ENCODE data around the gene YAF2. TPM values are rescaled to one million over a fixed set of nuclear protein-coding genes. Genes with fewer than 3 reads are reported as not detected.

The YAF2 gene
- total RNA-seq, 2 donors from 2014 or later, result 53.4 to 60.8 TPM

DNA sequence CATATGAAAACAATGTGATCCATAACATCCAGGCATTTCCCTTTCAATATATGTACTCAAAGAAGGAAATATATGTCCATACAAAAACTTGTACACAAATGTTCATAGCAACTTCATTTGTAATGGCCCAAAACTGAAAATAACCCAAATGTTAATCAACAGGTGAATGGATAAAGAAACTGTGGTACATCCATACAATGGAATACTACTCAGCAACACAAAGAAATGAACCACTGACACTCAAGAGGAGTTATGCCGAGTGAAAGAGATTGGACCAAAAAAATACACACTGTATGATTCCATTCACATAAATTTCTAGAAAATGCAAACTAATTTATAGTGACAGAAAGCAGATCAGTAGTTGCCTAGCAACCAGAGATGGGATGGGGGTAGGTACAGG is 63.1 kb downstream of the YAF2 start:
- H3K36me3 Mint-ChIP-seq, result peaks cover 14% of the 10 kb centered on the region
- H3K27me3 Mint-ChIP-seq, result no peaks in the 10 kb centered on the region
- DNase-seq (ENCODE audit: low spot score), result no peak
- no peaks in the 10 kb centered on the region for H3K9me3 Mint-ChIP-seq
- no peak overlapping the region for H3K27ac Mint-ChIP-seq
- H3K4me1 Mint-ChIP-seq (ENCODE audit: low read depth in 2 of 2), result peaks cover 15 to 25% of the 10 kb centered on the region in 2 donors
- no peak overlapping the region for H3K4me3 Mint-ChIP-seq
- no peak for ATAC-seq

DNA sequence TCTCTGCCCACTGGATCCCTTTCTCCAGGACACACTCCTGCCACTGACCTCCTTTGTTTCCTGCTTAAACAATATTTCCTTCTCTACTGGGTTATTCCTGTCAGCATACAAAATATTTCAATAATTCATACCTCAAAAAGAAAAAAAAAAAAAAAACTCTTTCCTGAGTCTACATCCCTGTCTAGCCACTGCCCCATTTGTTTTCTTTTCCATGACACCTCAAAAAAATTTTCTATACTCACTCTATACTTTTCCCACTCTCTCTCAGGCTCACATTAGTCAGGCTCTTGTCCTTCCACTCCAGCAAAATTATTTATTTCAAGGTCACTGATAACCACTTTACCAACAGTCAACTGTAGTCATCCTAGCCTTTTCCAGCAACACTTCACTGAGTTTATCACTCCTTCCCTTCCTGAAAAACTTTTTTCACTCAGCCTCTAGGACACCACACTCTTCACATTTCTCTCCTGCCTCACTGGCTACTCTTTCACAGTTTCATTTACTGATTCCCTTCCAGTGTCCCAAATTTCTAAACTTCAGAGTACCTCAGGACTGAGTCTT is 64.0 kb downstream of the YAF2 start:
- Mint-ChIP-seq H3K4me1 (ENCODE audit: low read depth in 2 of 2) (peaks cover 17 to 26% of the 10 kb centered on the region in 2 donors), H3K27ac (no peak overlapping the region), H3K27me3 (no peaks in the 10 kb centered on the region), H3K4me3 (no peak overlapping the region), H3K36me3 (peaks cover 16% of the 10 kb centered on the region), H3K9me3 (no peaks in the 10 kb centered on the region)
- no peak for ATAC-seq
- DNase-seq (ENCODE audit: low spot score), result no peak

- no peak overlapping the region for H3K4me3 Mint-ChIP-seq
- peaks cover 20 to 29% of the 10 kb centered on the region in 2 donors for H3K4me1 Mint-ChIP-seq (ENCODE audit: low read depth in 2 of 2)
- H3K27me3 Mint-ChIP-seq, result no peaks in the 10 kb centered on the region
- ATAC-seq (no peak), DNase-seq (ENCODE audit: low spot score) (no peak)
- no peaks in the 10 kb centered on the region for H3K9me3 Mint-ChIP-seq
- peaks cover 19% of the 10 kb centered on the region for H3K36me3 Mint-ChIP-seq
- no peak overlapping the region for H3K27ac Mint-ChIP-seq
These were observed 65.4 kb downstream of the YAF2 start for GRCh38 chr12:42172441-42173210.

DNA sequence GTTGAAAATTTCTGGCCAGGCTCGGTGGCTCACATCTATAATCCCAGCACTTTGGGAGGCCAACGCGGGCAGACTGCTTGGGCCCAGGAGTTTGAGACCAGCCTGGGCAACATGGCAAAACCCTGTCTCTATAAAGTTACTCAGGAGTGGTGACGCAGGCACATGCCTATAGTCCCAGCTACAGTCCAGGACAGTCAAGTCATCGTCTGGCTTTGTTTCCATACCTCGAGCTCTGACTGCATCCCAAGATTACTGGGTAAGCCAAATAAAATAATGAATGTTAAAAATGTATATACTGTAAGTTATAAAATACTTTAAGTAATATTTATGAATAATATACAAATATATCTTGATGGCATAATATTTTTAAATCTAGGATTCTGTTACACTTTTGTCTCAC is 70.3 kb downstream of the YAF2 start:
- Mint-ChIP-seq H3K4me1 (ENCODE audit: low read depth in 2 of 2) (peaks cover 11 to 12% of the 10 kb centered on the region in 2 donors), H3K4me3 (no peak overlapping the region), H3K9me3 (no peaks in the 10 kb centered on the region), H3K36me3 (peaks cover 5% of the 10 kb centered on the region), H3K27ac (no peak overlapping the region), H3K27me3 (no peaks in the 10 kb centered on the region)
- DNase-seq (ENCODE audit: low spot score), result no peak
- no peak for ATAC-seq

- peaks cover 16 to 18% of the 10 kb centered on the region in 2 donors for H3K4me1 Mint-ChIP-seq (ENCODE audit: low read depth in 2 of 2)
- no peaks in the 10 kb centered on the region for H3K9me3 Mint-ChIP-seq
- peaks cover 5% of the 10 kb centered on the region for H3K36me3 Mint-ChIP-seq
- H3K4me3 Mint-ChIP-seq, result no peak overlapping the region
- H3K27ac Mint-ChIP-seq, result peak overlapping the region in 1 of 2 donors; percentile 38
- DNase-seq (ENCODE audit: low spot score) (no peak), ATAC-seq (no peak)
- H3K27me3 Mint-ChIP-seq, result no peaks in the 10 kb centered on the region
These were observed 71.5 kb downstream of the YAF2 start for GRCh38 chr12:42166501-42166900.

DNA sequence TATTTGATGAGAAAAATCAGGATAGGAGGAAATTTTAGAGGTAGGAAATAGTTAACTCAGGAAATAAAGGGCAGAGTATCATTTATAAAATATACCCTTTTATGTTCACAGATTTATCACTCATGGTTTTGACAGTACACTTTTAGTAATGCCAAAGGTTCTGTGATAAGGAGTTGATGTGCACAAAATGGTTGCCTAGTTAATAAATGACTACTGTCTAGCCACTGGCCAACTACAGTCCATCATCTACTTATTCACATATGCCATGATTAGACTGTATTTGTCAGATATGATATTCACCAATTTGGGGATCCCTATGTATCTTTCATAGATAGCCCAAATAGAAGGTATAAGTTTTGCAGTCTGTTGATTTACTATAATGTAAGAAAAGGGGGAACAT is 74.1 kb downstream of the YAF2 start:
- peak overlapping the region in 1 of 2 donors; percentile 3 for H3K27ac Mint-ChIP-seq
- DNase-seq (ENCODE audit: low spot score), result no peak
- peaks cover 13 to 16% of the 10 kb centered on the region in 2 donors for H3K4me1 Mint-ChIP-seq (ENCODE audit: low read depth in 2 of 2)
- H3K27me3 Mint-ChIP-seq, result no peaks in the 10 kb centered on the region
- no peak for ATAC-seq
- no peak overlapping the region for H3K4me3 Mint-ChIP-seq
- peaks cover 2% of the 10 kb centered on the region for H3K36me3 Mint-ChIP-seq
- no peaks in the 10 kb centered on the region for H3K9me3 Mint-ChIP-seq

DNA sequence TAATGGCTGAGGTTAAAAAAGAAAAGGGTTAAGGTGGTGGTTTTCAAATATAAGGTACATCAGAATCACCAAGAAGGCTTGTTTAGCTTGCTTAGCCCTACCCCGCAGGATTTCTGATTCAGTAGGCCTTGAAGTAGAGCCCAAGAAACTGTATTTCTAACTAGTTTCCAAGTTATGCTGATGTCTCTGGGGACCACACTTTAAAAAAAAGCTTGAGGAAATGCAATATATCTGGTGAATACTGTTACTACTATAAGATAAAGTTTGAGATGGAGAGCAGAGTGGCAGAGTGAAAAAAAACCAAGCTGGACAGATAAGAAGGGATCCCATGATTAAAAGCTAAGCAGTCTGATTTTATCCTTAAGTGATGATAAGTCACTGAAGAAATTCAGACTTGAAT is 75.1 kb downstream of the YAF2 start:
- Mint-ChIP-seq H3K4me3 (no peak overlapping the region), H3K27me3 (no peaks in the 10 kb centered on the region), H3K4me1 (ENCODE audit: low read depth in 2 of 2) (peaks cover 11 to 15% of the 10 kb centered on the region in 2 donors), H3K27ac (peak overlapping the region in 1 of 2 donors; percentile 3), H3K36me3 (no peaks in the 10 kb centered on the region), H3K9me3 (no peaks in the 10 kb centered on the region)
- ATAC-seq, result no peak
- DNase-seq (ENCODE audit: low spot score), result no peak

DNA sequence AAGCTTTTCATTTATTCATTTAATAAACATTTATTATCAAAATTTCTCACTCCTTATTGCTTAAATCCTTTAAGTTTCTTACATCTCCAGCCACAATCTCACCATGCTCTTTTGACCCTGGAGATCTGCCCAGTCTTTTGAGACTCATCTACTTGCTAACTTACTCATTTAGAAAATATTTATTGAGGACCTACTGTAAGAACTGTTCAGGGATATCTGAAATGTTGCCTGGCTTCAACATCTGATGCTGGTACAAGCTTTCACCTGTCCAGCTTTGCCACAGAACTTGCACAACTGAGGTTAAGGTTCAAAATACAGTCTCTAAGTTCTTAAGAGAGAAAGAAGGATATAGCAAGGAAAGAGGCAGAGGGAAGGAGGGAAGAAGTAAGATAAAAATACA is 75.9 kb downstream of the YAF2 start:
- H3K27ac Mint-ChIP-seq, result peak overlapping the region; percentile 3 to 12
- H3K4me1 Mint-ChIP-seq (ENCODE audit: low read depth in 2 of 2), result peaks cover 11 to 15% of the 10 kb centered on the region in 2 donors
- no peak overlapping the region for H3K4me3 Mint-ChIP-seq
- ATAC-seq, result no peak
- no peak for DNase-seq (ENCODE audit: low spot score)
- no peaks in the 10 kb centered on the region for H3K36me3 Mint-ChIP-seq
- H3K27me3 Mint-ChIP-seq, result no peaks in the 10 kb centered on the region
- no peaks in the 10 kb centered on the region for H3K9me3 Mint-ChIP-seq

DNA sequence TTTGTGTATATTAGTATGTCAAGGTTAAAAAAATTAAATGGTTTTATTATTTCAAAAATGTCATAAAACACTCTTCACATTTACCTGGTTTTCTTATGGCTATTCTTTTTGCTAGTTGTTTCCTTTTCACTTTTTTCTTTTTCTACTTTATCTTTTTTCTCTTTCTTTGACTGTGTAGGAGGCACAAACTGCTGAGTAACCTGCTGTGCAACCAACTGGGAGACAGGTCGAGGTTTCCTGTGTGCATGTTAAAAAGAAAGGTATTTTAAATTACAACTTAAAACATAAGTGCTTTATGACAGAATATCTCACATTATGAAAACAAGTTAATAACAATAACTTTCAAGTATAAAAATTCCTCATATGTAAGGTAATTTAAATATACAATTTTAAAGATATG is 76.5 kb downstream of the YAF2 start:
- no peak for ATAC-seq
- Mint-ChIP-seq H3K4me3 (no peak overlapping the region), H3K9me3 (no peaks in the 10 kb centered on the region), H3K36me3 (no peaks in the 10 kb centered on the region), H3K4me1 (ENCODE audit: low read depth in 2 of 2) (peaks cover 11 to 13% of the 10 kb centered on the region in 2 donors), H3K27ac (no peak overlapping the region), H3K27me3 (no peaks in the 10 kb centered on the region)
- DNase-seq (ENCODE audit: low spot score), result no peak

DNA sequence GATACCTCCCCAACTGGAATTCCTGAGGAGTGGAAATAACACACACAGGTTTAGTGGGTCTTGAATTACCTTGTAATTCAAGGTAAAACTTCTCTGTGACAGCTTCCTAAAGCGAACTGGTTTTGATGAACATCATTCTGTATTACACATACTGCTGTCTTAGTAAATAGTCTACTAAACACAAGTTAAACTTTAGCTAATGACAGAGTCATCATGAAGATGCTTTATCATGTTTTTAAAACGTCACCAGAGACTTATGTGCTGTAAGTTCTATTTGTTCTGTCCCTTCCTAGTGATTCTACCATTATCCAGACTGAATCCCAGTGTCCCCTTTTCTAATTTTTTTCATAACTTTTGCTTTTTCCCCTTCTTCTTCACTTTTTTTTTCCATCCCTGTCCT is 81.8 kb downstream of the YAF2 start:
- no peak for DNase-seq (ENCODE audit: low spot score)
- Mint-ChIP-seq H3K36me3 (no peaks in the 10 kb centered on the region), H3K27ac (no peak overlapping the region), H3K4me3 (no peak overlapping the region), H3K27me3 (no peaks in the 10 kb centered on the region), H3K9me3 (no peaks in the 10 kb centered on the region), H3K4me1 (ENCODE audit: low read depth in 2 of 2) (no peaks in the 10 kb centered on the region)
- ATAC-seq, result no peak

GRCh38 chr12:42145552-42146215 is 92.4 kb downstream of the YAF2 start:
- H3K27me3 Mint-ChIP-seq, result no peaks in the 10 kb centered on the region
- no peaks in the 10 kb centered on the region for H3K9me3 Mint-ChIP-seq
- H3K4me3 Mint-ChIP-seq, result peak overlapping the region; percentile 88
- peaks cover 27 to 33% of the 10 kb centered on the region in 2 donors for H3K4me1 Mint-ChIP-seq (ENCODE audit: low read depth in 2 of 2)
- DNase-seq (ENCODE audit: low spot score) (no peak), ATAC-seq (no peak)
- peak overlapping the region; percentile 66 to 79 for H3K27ac Mint-ChIP-seq
- H3K36me3 Mint-ChIP-seq, result no peaks in the 10 kb centered on the region

- Mint-ChIP-seq H3K4me1 (ENCODE audit: low read depth in 2 of 2) (peaks cover 29 to 36% of the 10 kb centered on the region in 2 donors), H3K9me3 (no peaks in the 10 kb centered on the region), H3K27me3 (no peaks in the 10 kb centered on the region), H3K36me3 (no peaks in the 10 kb centered on the region), H3K4me3 (peak overlapping the region; percentile 88), H3K27ac (peak overlapping the region; percentile 66 to 79)
- ATAC-seq (no peak), DNase-seq (ENCODE audit: low spot score) (no peak)
These were observed 92.9 kb downstream of the YAF2 start for GRCh38 chr12:42145197-42145549.

DNA sequence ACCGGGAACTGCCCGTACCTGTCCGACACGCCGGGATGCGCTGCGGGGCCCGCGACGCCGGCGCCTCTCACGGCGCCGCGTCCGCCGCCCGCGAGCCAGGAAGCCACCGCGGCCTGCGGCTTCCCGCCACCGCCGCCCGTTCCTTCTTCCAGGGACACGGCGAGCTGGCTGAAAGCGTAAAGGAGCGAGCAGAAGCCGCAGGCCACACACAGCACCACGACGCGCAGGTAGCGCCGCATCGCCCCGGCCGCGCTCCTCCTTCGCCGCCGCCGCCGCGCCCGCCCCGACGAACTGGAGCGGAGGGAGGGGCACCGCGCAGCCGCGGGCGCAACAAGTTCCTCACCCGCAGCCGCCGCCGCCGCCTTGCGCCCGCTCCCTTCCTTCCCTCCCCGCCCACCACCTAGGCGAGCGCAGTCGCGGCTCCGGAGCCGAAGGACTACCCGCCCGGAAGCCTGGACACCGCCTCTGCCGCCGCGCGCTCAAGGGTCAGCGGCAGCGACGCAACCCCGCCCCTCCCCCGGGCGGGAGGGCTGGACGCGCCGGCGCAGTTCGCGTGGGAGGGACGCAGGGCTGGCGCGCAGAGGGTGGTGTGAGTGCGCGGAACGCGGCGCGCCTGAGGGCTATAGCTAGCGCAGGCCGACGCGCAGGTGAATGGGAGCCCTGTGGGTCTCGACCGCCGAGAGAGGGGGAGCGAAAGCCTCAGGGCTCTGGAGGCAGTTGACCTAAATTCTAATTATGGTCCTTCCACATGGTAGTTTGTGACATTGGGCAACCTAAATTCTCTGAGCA is 93.4 kb downstream of the YAF2 start, which contains the start of gene GXYLT1:
Gene GXYLT1, minus strand, starts transcription at position 467 of the 789 bp plus-strand sequence. Its CDS starts 228 bp downstream, at position 239.
- Mint-ChIP-seq H3K27me3 (no peaks in the 10 kb centered on the region), H3K9me3 (no peaks in the 10 kb centered on the region), H3K4me3 (peak within 1 kb of the TSS; percentile 91), H3K4me1 (ENCODE audit: low read depth in 2 of 2) (peaks cover 29 to 36% of the 10 kb centered on the region in 2 donors), H3K27ac (peak within 1 kb of the TSS; percentile 68 to 79), H3K36me3 (no peaks in the 10 kb centered on the region)
- ATAC-seq, result peak; percentile 97 to 98
- peak; percentile 97 for DNase-seq (ENCODE audit: low spot score)

- peak overlapping the region; percentile 68 to 79 for H3K27ac Mint-ChIP-seq
- no peaks in the 10 kb centered on the region for H3K36me3 Mint-ChIP-seq
- peak overlapping the region; percentile 91 for H3K4me3 Mint-ChIP-seq
- ATAC-seq, result no peak
- no peak for DNase-seq (ENCODE audit: low spot score)
- no peaks in the 10 kb centered on the region for H3K9me3 Mint-ChIP-seq
- H3K4me1 Mint-ChIP-seq (ENCODE audit: low read depth in 2 of 2), result peaks cover 29 to 36% of the 10 kb centered on the region in 2 donors
- no peaks in the 10 kb centered on the region for H3K27me3 Mint-ChIP-seq
These were observed 94.0 kb downstream of the YAF2 start for GRCh38 chr12:42144158-42144407.
